Heart left ventricle (tissue), 13 donors: Measurements from ENCODE around the gene LONP2.

ENCODE experiments used
- POLR2A ChIP-seq, 2 donors: fragments of 450-650 bp; IDR thresholded peaks; one replicate each; pipeline ENCODE4 v1.6.1; 2017; ENCODE audit warnings: antibody characterized with exemption in 2 of 2, mild to moderate bottlenecking in 2 of 2, moderate library complexity in 2 of 2
- TF ChIP-seq, protein P1 (sequence below), 12 donors: fragments of 200-600 bp; sonication (generic) in 4 of 12; IDR thresholded peaks; one replicate each; pipeline versions ENCODE4 v1.5.0 to v1.8.0; 2018 to 2022; ENCODE audit warnings: antibody characterized with exemption in 12 of 12, mild to moderate bottlenecking in 5 of 12
- donor health status: ischemic (EF 13 %, LVEDD 7.1; RV severe dilation, severe dysfunction).
- donor health status: DM: no; HTN: yes; CAD: no.
- donor health status: DM: no; HTN: no; CAD: no.
- donor health status: ischemic (EF 25% LVEDD 6.9; RV normal size, moderate dysfunction).
- donor health status: ischemic (EF 25% LVEDD 5.7; RV mildly dilated, moderate dysfunction).
- donor health status: ischemic (EF 35%, LVEDD 5.7; RV mildly dilated, moderate dysfunction).
- donor health status: nonischemic (EF 11% LVEDD 7.7; RV severe dilation, severe dysfunction).
- donor health status: DM: yes; HTN: yes; CAD: no.
- donor health status: PGD.
- donor health status: ischemic (EF 29% LVEDD 5.4; RV normal size, mild dysfunction).
- donor health status: nonischemic (EF 23%, LVEDD 6.1; RV moderate dilation, normal function).

DNA sequence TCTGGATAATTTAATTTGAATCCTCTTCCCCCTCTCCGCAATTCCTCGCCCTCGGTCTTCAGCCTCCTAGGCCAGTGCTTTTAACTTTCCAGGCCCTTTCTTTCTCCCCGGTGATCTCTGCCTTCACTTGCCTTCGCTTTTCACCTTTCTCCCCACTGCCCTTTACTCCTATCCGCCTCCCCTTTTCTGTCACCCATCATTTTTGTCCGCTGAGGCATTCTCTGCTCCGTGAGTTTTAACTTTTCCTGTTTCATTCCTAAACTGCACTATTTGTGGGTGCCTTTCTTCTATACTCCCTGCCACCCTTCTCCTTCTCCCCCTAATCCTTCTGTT is 729 bp downstream of the LONP2 start:
- TF ChIP-seq, protein P1, sequence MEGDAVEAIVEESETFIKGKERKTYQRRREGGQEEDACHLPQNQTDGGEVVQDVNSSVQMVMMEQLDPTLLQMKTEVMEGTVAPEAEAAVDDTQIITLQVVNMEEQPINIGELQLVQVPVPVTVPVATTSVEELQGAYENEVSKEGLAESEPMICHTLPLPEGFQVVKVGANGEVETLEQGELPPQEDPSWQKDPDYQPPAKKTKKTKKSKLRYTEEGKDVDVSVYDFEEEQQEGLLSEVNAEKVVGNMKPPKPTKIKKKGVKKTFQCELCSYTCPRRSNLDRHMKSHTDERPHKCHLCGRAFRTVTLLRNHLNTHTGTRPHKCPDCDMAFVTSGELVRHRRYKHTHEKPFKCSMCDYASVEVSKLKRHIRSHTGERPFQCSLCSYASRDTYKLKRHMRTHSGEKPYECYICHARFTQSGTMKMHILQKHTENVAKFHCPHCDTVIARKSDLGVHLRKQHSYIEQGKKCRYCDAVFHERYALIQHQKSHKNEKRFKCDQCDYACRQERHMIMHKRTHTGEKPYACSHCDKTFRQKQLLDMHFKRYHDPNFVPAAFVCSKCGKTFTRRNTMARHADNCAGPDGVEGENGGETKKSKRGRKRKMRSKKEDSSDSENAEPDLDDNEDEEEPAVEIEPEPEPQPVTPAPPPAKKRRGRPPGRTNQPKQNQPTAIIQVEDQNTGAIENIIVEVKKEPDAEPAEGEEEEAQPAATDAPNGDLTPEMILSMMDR (IDR thresholded peaks at IDR 0.05) = no peak
- no peak for TF ChIP-seq POLR2A (IDR thresholded peaks at IDR 0.05)
